Uterus (tissue), 2 donors: Measurements from ENCODE around the gene SNRNP25.

Experiments
- POLR2A ChIP-seq, 2 donors: fragments of 450-650 bp; IDR thresholded peaks; one replicate each; pipeline ENCODE4 v1.6.1; 2016; ENCODE audit warnings: antibody characterized with exemption in 2 of 2, mild to moderate bottlenecking in 1 of 2, moderate library complexity in 1 of 2
- TF ChIP-seq, protein P1 (sequence below), 4 experiments: fragments of 200-600 bp in 2 of 4; fragments of 450-650 bp in 2 of 4; sonication (generic) in 2 of 4; IDR thresholded peaks; one replicate each; pipeline ENCODE4 v1.5.1; 2016 to 2019; ENCODE audit warnings: antibody characterized with exemption in 4 of 4, mild to moderate bottlenecking in 2 of 4, moderate library complexity in 1 of 4

- TF ChIP-seq, protein P1, sequence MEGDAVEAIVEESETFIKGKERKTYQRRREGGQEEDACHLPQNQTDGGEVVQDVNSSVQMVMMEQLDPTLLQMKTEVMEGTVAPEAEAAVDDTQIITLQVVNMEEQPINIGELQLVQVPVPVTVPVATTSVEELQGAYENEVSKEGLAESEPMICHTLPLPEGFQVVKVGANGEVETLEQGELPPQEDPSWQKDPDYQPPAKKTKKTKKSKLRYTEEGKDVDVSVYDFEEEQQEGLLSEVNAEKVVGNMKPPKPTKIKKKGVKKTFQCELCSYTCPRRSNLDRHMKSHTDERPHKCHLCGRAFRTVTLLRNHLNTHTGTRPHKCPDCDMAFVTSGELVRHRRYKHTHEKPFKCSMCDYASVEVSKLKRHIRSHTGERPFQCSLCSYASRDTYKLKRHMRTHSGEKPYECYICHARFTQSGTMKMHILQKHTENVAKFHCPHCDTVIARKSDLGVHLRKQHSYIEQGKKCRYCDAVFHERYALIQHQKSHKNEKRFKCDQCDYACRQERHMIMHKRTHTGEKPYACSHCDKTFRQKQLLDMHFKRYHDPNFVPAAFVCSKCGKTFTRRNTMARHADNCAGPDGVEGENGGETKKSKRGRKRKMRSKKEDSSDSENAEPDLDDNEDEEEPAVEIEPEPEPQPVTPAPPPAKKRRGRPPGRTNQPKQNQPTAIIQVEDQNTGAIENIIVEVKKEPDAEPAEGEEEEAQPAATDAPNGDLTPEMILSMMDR (IDR thresholded peaks at IDR 0.05), result no peak
- TF ChIP-seq POLR2A (IDR thresholded peaks at IDR 0.05), result no peak
These were observed 14.4 kb upstream of the SNRNP25 start for GRCh38 chr16:38941-39892.
